Measurements from ENCODE around the gene MATR3.

- TF ChIP-seq CTCF (IDR thresholded peaks at IDR 0.05; ENCODE audit: poor library complexity, severe bottlenecking) (no peak), MXI1 (conservative IDR thresholded peaks at IDR 0.05; ENCODE audit: poor library complexity, severe bottlenecking) (no peak), SMC3 (conservative IDR thresholded peaks at IDR 0.05; ENCODE audit: poor library complexity) (no peak), RAD21 (conservative IDR thresholded peaks at IDR 0.05) (no peak)
- TF ChIP-seq, protein P1, sequence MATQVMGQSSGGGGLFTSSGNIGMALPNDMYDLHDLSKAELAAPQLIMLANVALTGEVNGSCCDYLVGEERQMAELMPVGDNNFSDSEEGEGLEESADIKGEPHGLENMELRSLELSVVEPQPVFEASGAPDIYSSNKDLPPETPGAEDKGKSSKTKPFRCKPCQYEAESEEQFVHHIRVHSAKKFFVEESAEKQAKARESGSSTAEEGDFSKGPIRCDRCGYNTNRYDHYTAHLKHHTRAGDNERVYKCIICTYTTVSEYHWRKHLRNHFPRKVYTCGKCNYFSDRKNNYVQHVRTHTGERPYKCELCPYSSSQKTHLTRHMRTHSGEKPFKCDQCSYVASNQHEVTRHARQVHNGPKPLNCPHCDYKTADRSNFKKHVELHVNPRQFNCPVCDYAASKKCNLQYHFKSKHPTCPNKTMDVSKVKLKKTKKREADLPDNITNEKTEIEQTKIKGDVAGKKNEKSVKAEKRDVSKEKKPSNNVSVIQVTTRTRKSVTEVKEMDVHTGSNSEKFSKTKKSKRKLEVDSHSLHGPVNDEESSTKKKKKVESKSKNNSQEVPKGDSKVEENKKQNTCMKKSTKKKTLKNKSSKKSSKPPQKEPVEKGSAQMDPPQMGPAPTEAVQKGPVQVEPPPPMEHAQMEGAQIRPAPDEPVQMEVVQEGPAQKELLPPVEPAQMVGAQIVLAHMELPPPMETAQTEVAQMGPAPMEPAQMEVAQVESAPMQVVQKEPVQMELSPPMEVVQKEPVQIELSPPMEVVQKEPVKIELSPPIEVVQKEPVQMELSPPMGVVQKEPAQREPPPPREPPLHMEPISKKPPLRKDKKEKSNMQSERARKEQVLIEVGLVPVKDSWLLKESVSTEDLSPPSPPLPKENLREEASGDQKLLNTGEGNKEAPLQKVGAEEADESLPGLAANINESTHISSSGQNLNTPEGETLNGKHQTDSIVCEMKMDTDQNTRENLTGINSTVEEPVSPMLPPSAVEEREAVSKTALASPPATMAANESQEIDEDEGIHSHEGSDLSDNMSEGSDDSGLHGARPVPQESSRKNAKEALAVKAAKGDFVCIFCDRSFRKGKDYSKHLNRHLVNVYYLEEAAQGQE (IDR thresholded peaks at IDR 0.05; ENCODE audit: borderline replicate concordance) = no peak
Observed at GRCh38 chr5:139276426-139276825, 17.1 kb upstream of the MATR3 start.
